GM18951 (cell line): ENCODE data around the gene LGALS7B.
"Not testable (repeated sequence)": the region's sequence is repeated elsewhere in the genome, so short reads cannot be mapped to it uniquely, and the experiment has no call there.

ENCODE experiments used
- POLR2A ChIP-seq: IDR thresholded peaks from 4 replicates; pipeline ENCODE4 v1.6.1; 2011; ENCODE audit warnings: mild to moderate bottlenecking; ENCODE audit not compliant: insufficient read length, insufficient read depth; ENCODE audit errors: extremely low read depth
- in situ Hi-C: fragments of 300-500 bp; cut with MboI; formaldehyde crosslinking; loops from one replicate; pipeline ENCODE4 v1.12.0; 2022; ENCODE audit warnings: low sequenced_read_pairs, mixed read lengths, inconsistent platforms; ENCODE audit not compliant: unreplicated experiment

Gene LGALS7B

GRCh38 chr19:38812009-38812840, 23.2 kb downstream of the LGALS7B start:
- in situ Hi-C loops: no loop called here
- TF ChIP-seq POLR2A: no peak

GRCh38 chr19:38812841-38813320, 23.9 kb downstream of the LGALS7B start, which contains the start of gene LGALS4:
TSS of gene LGALS4 (minus strand) at chr19:38812945. CDS start at chr19:38812886, 59 bp downstream.
- in situ Hi-C loops: no loop called here

GRCh38 chr19:38813323-38813722, 24.3 kb downstream of the LGALS7B start:
- no peak for TF ChIP-seq POLR2A
- in situ Hi-C loops: no loop called here

More at GRCh38 chr19:38812841-38813320, 23.9 kb downstream of the LGALS7B start, which contains the start of gene LGALS4:
- no peak for TF ChIP-seq POLR2A

DNA sequence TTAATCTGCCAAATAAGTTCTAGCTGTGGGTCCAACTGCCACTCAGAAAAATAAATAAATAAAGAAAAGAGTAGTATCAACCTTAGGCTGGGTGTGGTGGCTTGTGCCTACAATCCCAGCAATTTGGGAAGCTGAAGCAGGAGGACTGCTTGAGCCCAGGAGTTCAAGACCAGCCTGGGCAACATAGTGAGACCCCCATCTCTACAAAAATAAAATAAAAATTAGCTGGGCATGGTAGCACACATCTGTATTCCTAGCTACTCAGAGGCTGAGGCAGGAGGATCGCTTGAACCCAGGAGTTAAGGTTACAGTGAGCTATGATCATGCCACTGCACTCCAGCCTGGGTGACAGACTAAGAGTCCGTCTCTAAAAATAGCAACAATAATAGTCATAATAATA, 24.9 kb downstream of the LGALS7B start:
- in situ Hi-C loops: not testable (repeated sequence)

- TF ChIP-seq POLR2A: no peak
- in situ Hi-C loops: no loop called here
These were observed 26.3 kb downstream of the LGALS7B start for GRCh38 chr19:38815059-38816001.

GRCh38 chr19:38816131-38816750, 27.2 kb downstream of the LGALS7B start:
- in situ Hi-C loops: no loop called here

DNA sequence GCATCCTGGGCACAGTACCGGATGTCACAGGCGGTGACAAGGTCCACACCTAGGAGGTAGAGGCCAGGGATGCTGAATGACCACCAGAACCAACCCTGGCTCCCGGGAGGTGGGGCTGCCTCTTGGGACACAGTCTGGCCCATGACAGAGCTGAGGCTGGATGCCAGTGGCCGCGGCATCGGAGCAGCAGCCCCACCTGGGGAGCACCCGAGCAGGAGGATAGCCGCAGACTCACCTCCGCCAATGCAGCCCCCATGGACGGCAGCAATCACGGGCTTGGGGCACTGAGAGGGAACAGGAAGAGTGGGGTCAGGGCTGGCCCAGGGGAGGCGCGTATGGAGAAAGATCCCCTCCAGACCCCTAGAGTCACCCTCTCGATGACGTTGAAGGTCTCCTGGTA, 28.1 kb downstream of the LGALS7B start:
- in situ Hi-C loops: no loop called here
- TF ChIP-seq POLR2A: no peak

More at GRCh38 chr19:38816131-38816750, 27.2 kb downstream of the LGALS7B start:
- TF ChIP-seq POLR2A: no peak

GRCh38 chr19:38819231-38819920, 30.4 kb downstream of the LGALS7B start:
- in situ Hi-C loops: no loop called here
- no peak for TF ChIP-seq POLR2A

DNA sequence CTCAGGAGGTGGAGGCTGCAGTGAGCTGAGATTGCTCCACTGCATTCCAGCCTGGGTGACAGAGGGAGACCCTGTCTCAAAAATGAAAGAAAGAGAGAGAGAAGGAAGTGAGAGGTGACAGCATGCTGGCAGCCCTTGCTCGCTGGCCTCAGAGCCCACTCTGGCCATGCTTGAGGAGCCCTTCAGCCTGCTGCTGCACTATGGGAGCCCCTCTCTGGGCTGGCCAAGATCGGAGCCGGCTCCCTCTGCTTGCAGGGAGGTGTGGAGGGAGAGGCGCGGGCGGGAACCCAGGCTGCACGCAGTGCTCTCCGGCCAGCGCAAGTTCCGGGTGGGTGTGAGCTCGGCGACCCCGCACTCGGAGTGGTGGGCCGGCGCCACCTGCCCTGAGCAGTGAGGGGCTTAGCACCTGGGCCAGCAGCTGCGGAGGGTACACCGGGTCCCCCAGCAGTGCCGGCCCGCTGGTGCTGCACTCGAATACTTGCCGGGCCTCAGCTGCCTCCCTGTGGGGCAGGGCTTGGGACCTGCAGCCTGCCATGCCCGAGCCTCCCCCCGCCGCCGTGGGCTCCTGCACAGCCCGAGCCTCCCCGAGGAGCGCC, 32.3 kb downstream of the LGALS7B start:
- in situ Hi-C loops: not testable (repeated sequence)

- in situ Hi-C loops: not testable (repeated sequence)
These were observed 36.9 kb downstream of the LGALS7B start for GRCh38 chr19:38825936-38826335.

- in situ Hi-C loops: no loop called here
- no peak for TF ChIP-seq POLR2A
These were observed 38.0 kb downstream of the LGALS7B start for GRCh38 chr19:38826856-38827551.

DNA sequence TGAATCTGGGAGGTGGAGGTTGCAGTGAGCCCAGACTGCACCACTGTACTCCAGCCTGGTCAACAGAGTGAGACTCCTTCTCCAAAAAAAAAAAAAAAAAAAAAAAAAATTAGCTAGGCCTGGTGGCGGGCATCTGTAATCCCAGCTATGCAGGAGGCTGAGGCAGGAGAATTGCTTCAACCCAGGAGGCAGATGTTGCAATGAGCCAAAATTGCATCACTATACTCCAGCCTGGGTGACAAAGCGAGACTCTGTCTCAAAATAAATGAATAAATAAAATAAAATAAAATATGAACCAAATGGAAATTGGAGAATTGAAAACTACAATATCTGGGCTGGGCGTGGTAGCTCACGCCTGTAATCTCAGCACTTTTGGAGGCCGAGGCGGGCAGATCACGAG, 40.2 kb downstream of the LGALS7B start:
- in situ Hi-C loops: not testable (repeated sequence)
